Kidney (tissue), 14 donors: Measurements from ENCODE around the gene VMO1. TPM values are rescaled to one million over a fixed set of nuclear protein-coding genes. Genes with fewer than 3 reads are reported as not detected.

Experiments used
- DNase-seq, 5 donors: peaks; one replicate each; pipeline ENCODE4 v3.0.0-alpha.2; 2013 to 2020
- FAIRE-seq: peaks from 2 replicates; lab custom pipeline; 2012; peaks lifted over from hg19 to GRCh38; lab: Jason Lieb, UNC
- H3K27ac ChIP-seq, 2 donors: one replicate each; pipeline ENCODE4 v1.7.0; 2013; ENCODE audit warnings: low read depth in 2 of 2, low read length in 2 of 2, inconsistent platforms in 1 of 2
- H3K27me3 ChIP-seq: one replicate; pipeline ENCODE4 v1.7.1; 2013; ENCODE audit warnings: low read length, inconsistent platforms; ENCODE audit not compliant: control insufficient read depth, insufficient read depth
- H3K36me3 ChIP-seq, 3 donors: one replicate each; pipeline versions ENCODE4 v1.7.0 to v1.7.1; 2013; ENCODE audit warnings: low read length in 3 of 3, control low read depth in 1 of 3, inconsistent platforms in 1 of 3; ENCODE audit not compliant: insufficient read depth in 3 of 3, control insufficient read depth in 2 of 3
- H3K4me1 ChIP-seq, 3 donors: one replicate each; pipeline versions ENCODE4 v1.7.0 to v1.7.1; 2013; ENCODE audit warnings: low read length in 3 of 3, inconsistent platforms in 1 of 3, low read depth in 1 of 3; ENCODE audit not compliant: control insufficient read depth in 2 of 3, insufficient read depth in 2 of 3
- H3K4me3 ChIP-seq, 3 donors: one replicate each; pipeline versions ENCODE4 v1.7.0 to v1.8.1; 2013; ENCODE audit warnings: low read length in 3 of 3, control low read depth in 1 of 3, inconsistent platforms in 1 of 3
- H3K9ac ChIP-seq, 3 donors: one replicate each; pipeline versions ENCODE4 v1.7.0 to v1.7.1; 2013; ENCODE audit warnings: low read length in 3 of 3, control low read depth in 1 of 3, inconsistent platforms in 1 of 3
- H3K9me3 ChIP-seq, 3 donors: one replicate each; pipeline versions ENCODE4 v1.7.0 to v1.7.1; 2013; ENCODE audit warnings: low read length in 3 of 3, control low read depth in 1 of 3, inconsistent platforms in 1 of 3; ENCODE audit not compliant: control insufficient read depth in 2 of 3, insufficient read depth in 1 of 3
- intact Hi-C: fragments of 100-400 bp; cut with DNase I; formaldehyde crosslinking; loops from one replicate; pipeline ENCODE4 v1.11.1; 2022
- polyA plus RNA-seq: library from polyadenylated mRNA; stranded (reverse); fragments of 350-450 nt; fragmentation: Illumina TruSeq; extraction: RNeasy Lipid Tissue Mini Kit (QIAGEN cat#74804); gene quantifications from one replicate; pipeline ENCODE4 v1.2.3, GENCODE V29; 2014; ENCODE audit warnings: low read depth, low replicate concordance; ENCODE audit not compliant: insufficient read depth
- total RNA-seq: library from RNA; stranded (reverse); fragmentation: NEBNext Ultra II Directional; extraction: Animal tissue kit (Norgen Biotek cat#: 25700); gene quantifications from one replicate; pipeline ENCODE4 v1.2.1, GENCODE V29; 2021
- TF ChIP-seq, protein P1 (sequence below): IDR thresholded peaks from 3 replicates; pipeline ENCODE4 v1.5.1; 2012; ENCODE audit warnings: mild to moderate bottlenecking, moderate library complexity, borderline replicate concordance; ENCODE audit not compliant: insufficient read depth; ENCODE audit errors: extremely low read depth
- donor health status: control.
- donor health status: control.
- donor health status: control.
- donor health status: control.
- donor health status: control.
- donor health status: DM: yes; HTN: yes; CAD: no.
- donor health status: Normal renal cell carcinoma (clear cell type).

Gene VMO1
- total and polyA plus RNA-seq, 2 donors from 2014 or later, result 2.5 to 3.0 TPM

DNA sequence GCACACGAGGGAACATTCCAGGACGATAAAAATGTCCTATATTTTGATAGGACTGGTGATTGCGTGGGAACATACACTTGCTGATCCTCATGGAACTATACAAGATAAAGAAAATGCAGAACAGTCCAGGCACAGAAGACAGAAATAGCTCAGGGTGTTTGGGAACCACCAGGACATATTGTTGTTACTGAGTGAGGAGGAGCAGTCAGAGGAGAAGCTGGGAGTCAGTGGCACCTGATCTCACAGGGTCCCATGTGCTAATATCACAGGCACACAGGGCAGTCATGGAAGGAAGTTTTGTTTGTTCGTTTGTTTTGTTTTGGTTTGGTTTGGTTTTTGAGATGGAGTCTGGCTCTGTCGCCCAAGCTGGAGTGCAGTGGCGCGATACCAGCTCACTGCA is 26.5 kb upstream of the VMO1 start:
- Histone ChIP-seq H3K27ac (no peak overlapping the region), H3K4me3 (no peak overlapping the region), H3K9me3 (no peaks in the 10 kb centered on the region), H3K27me3 (no peaks in the 10 kb centered on the region), H3K36me3 (peaks cover 0 to 2% (median 0%) of the 10 kb centered on the region in 3 donors), H3K4me1 (peaks cover 0 to 4% (median 1%) of the 10 kb centered on the region in 3 donors), H3K9ac (no peak overlapping the region)
- TF ChIP-seq, protein P1, sequence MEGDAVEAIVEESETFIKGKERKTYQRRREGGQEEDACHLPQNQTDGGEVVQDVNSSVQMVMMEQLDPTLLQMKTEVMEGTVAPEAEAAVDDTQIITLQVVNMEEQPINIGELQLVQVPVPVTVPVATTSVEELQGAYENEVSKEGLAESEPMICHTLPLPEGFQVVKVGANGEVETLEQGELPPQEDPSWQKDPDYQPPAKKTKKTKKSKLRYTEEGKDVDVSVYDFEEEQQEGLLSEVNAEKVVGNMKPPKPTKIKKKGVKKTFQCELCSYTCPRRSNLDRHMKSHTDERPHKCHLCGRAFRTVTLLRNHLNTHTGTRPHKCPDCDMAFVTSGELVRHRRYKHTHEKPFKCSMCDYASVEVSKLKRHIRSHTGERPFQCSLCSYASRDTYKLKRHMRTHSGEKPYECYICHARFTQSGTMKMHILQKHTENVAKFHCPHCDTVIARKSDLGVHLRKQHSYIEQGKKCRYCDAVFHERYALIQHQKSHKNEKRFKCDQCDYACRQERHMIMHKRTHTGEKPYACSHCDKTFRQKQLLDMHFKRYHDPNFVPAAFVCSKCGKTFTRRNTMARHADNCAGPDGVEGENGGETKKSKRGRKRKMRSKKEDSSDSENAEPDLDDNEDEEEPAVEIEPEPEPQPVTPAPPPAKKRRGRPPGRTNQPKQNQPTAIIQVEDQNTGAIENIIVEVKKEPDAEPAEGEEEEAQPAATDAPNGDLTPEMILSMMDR, result no peak
- FAIRE-seq, result no peak
- intact Hi-C loops, result no loop called here
- no peak for DNase-seq

DNA sequence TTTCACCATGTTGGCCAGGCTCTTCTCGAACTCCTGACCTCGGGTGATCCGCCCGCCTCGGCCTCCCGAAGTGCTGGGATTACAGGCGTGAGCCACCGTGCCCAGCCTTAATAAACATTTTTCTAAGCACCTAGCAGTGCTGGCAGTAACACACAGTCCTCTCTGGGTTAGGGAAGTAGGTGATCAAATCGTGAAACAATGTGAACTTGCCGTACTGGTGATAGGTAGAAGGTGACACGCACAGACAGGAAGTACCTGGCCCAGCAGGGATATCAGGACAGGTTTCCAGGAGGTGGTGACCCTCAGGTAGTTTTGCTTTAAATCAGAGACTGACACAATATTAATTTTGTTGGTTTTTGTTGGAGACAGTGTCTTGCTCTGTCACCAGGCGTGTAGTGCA is 25.3 kb upstream of the VMO1 start:
- intact Hi-C loops, result no loop called here
- FAIRE-seq (no peak), DNase-seq (no peak)
- Histone ChIP-seq H3K27ac (no peak overlapping the region), H3K4me3 (no peak overlapping the region), H3K4me1 (peaks cover 0 to 4% (median 3%) of the 10 kb centered on the region in 3 donors), H3K36me3 (peaks cover 0 to 2% (median 0%) of the 10 kb centered on the region in 3 donors), H3K9me3 (no peaks in the 10 kb centered on the region), H3K27me3 (no peaks in the 10 kb centered on the region), H3K9ac (no peak overlapping the region)
- TF ChIP-seq, protein P1, result no peak

DNA sequence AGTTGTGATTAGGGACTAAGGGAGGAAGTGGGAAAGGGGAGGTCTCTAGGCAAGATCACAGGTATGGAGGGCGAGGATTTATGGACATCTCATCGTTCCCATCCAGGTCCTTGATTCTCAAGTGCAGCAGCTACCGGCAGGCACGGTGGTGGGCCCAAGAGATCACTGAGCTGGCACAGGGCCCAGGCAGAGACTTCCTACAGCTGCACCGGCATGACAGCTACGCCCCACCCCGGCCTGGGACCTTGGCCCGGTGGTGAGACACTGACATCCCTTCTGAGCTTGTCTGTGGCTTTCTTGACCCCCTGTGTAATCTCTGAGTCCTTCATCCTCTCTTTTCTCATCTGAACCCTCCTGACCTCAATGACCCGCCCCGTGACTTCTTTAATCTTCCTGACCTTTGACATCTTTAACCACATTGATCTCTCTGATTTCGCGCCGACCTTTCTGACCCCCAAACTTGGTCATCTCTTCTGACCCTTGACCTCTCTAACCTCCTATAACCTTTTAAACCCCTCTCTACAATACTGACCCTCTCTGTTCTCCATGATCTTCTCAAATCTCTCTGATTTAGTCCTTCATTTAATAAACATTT is 24.6 kb upstream of the VMO1 start:
- H3K9me3 ChIP-seq, result no peaks in the 10 kb centered on the region
- intact Hi-C loops, result no loop called here
- TF ChIP-seq, protein P1, result no peak
- no peak for FAIRE-seq
- no peaks in the 10 kb centered on the region for H3K27me3 ChIP-seq
- peaks cover 0 to 4% (median 3%) of the 10 kb centered on the region in 3 donors for H3K4me1 ChIP-seq
- H3K9ac ChIP-seq, result no peak overlapping the region
- H3K36me3 ChIP-seq, result peaks cover 0 to 2% (median 0%) of the 10 kb centered on the region in 3 donors
- H3K4me3 ChIP-seq, result no peak overlapping the region
- peak in 1 of 5 donors; percentile 8 for DNase-seq
- no peak overlapping the region for H3K27ac ChIP-seq
